ENCODE results near the gene KIN. TPM values are rescaled to one million over a fixed set of nuclear protein-coding genes. Genes with fewer than 3 reads are reported as not detected.
A peak's percentile ranks its signal among the peaks of the same experiment; 100 is the strongest.

The KIN gene
- polyA plus RNA-seq, 2 of the 4 experiments (the other 2 are of a cell fraction), result 8.3 to 19.0 TPM

GRCh38 chr10:7797582-7797981, 9.8 kb upstream of the KIN start:
- ChIA-PET CTCF (interaction anchor here (1.0 to 1.5 kb wide), 2 partner anchors 10 to 31 kb away, joined by 3 read pairs; partner anchors contain the start of genes ATP5F1C and KIN), POLR2A (interaction anchor here (2.4 to 3.5 kb wide), 2 partner anchors 9 to 21 kb away, joined by 18 to 25 read pairs; partner anchors contain the start of genes ATP5F1C, KIN and TAF3)
- no peak overlapping the region for H3K4me3 ChIP-seq
- TF ChIP-seq FOSL2 (IDR thresholded peaks at IDR 0.05), result no peak
- peak; percentile 51 for TF ChIP-seq FOSL2 (CRISPR knock-in tag; IDR thresholded peaks at IDR 0.05)
- TF ChIP-seq HOXB13 (CRISPR knock-in tag; IDR thresholded peaks at IDR 0.05; ENCODE audit: low read depth), result no peak
- no peak for TF ChIP-seq HDAC2 (IDR thresholded peaks at IDR 0.05)
- H3K4me1 ChIP-seq, result peaks cover 16% of the 10 kb centered on the region; the same call in 2 of the 3 replicates
- no peak overlapping the region for H3K4me2 ChIP-seq
- H3K27ac ChIP-seq, result no peak overlapping the region
- peak; percentile 36 for FAIRE-seq
- DNase-seq (ENCODE audit: low read depth in 1 of 2, low spot score in 1 of 2), result peak; percentile 25 to 42
- H3K9me3 ChIP-seq, result no peaks in the 10 kb centered on the region
- ATAC-seq, result peak; percentile 66 to 70; a peak in 4 of 6 replicates
- 62% methylated on average over 6 of the region's 6 CpGs for WGBS (ENCODE audit: missing lambda C conversion rate)

GRCh38 chr10:7795605-7796004, 7.8 kb upstream of the KIN start:
- ChIA-PET POLR2A (interaction anchor here (3.5 kb wide), 1 partner anchor 23 kb away, joined by 18 read pairs; the partner anchor contains the start of gene TAF3), CTCF (interaction anchor here (1.0 kb wide), 1 partner anchor 25 kb away, joined by 3 read pairs; no protein-coding TSS in a partner anchor)
- H3K4me1 ChIP-seq, result peaks cover 16% of the 10 kb centered on the region; the same call in 2 of the 3 replicates
- no peaks in the 10 kb centered on the region for H3K9me3 ChIP-seq
- no peak overlapping the region for H3K4me2 ChIP-seq
- FAIRE-seq, result no peak
- WGBS (ENCODE audit: missing lambda C conversion rate), result 93% methylated on average over 4 of the region's 4 CpGs
- ATAC-seq, result peak in 1 of 2 experiments; percentile 30; a peak in 1 of 6 replicates
- no peak overlapping the region for H3K27ac ChIP-seq
- no peak for TF ChIP-seq ESRRA (IDR thresholded peaks at IDR 0.05; ENCODE audit: borderline replicate concordance, low read length)
- TF ChIP-seq ZC3H11A (IDR thresholded peaks at IDR 0.05), result no peak
- TF ChIP-seq JUN (IDR thresholded peaks at IDR 0.05), result no peak
- no peak for TF ChIP-seq NPAS2 (CRISPR knock-in tag; IDR thresholded peaks at IDR 0.05; ENCODE audit: borderline replicate concordance)
- no peak for TF ChIP-seq HOXA7 (CRISPR knock-in tag; IDR thresholded peaks at IDR 0.05)
- TF ChIP-seq E2F6 (IDR thresholded peaks at IDR 0.05; ENCODE audit: borderline replicate concordance, low read depth), result no peak
- no peak for TF ChIP-seq HDAC2 (IDR thresholded peaks at IDR 0.05)
- no peak for TF ChIP-seq USF2 (IDR thresholded peaks at IDR 0.05)
- no peak for TF ChIP-seq RARB (CRISPR knock-in tag; IDR thresholded peaks at IDR 0.05)
- TF ChIP-seq MAX (IDR thresholded peaks at IDR 0.05), result no peak
- TF ChIP-seq CHD4 (IDR thresholded peaks at IDR 0.05; ENCODE audit: borderline replicate concordance), result no peak
- no peak for TF ChIP-seq FOSL2 (IDR thresholded peaks at IDR 0.05)
- TF ChIP-seq FOSL2 (CRISPR knock-in tag; IDR thresholded peaks at IDR 0.05), result no peak
- TF ChIP-seq FOXS1 (CRISPR knock-in tag; IDR thresholded peaks at IDR 0.05), result no peak
- no peak for TF ChIP-seq BHLHE40 (IDR thresholded peaks at IDR 0.05; ENCODE audit: low read depth, low read length)
- TF ChIP-seq KDM1A (IDR thresholded peaks at IDR 0.05; ENCODE audit: low read depth), result no peak
- no peak for TF ChIP-seq RCOR1 (IDR thresholded peaks at IDR 0.05; ENCODE audit: low read depth, low read length)
- no peak for TF ChIP-seq HOXB13 (CRISPR knock-in tag; IDR thresholded peaks at IDR 0.05; ENCODE audit: low read depth)
- DNase-seq (ENCODE audit: low read depth in 1 of 2, low spot score in 1 of 2), result no peak
- H3K4me3 ChIP-seq, result no peak overlapping the region

GRCh38 chr10:7794251-7795026, 6.6 kb upstream of the KIN start:
- Histone ChIP-seq H3K4me3 (no peak overlapping the region), H3K4me1 (peaks cover 24% of the 10 kb centered on the region), H3K27ac (no peak overlapping the region), H3K9me3 (no peaks in the 10 kb centered on the region), H3K4me2 (no peak overlapping the region)
- TF ChIP-seq SMC3 (IDR thresholded peaks at IDR 0.05), result no peak
- TF ChIP-seq ZC3H11A (IDR thresholded peaks at IDR 0.05), result no peak
- TF ChIP-seq POLR2A (IDR thresholded peaks at IDR 0.05; ENCODE audit: low read length), result no peak
- no peak for TF ChIP-seq KDM1A (IDR thresholded peaks at IDR 0.05; ENCODE audit: low read depth)
- no peak for TF ChIP-seq NR3C1 (IDR thresholded peaks at IDR 0.05)
- no peak for TF ChIP-seq JUN (IDR thresholded peaks at IDR 0.05)
- TF ChIP-seq HOXA7 (CRISPR knock-in tag; IDR thresholded peaks at IDR 0.05), result no peak
- TF ChIP-seq RARB (CRISPR knock-in tag; IDR thresholded peaks at IDR 0.05), result no peak
- TF ChIP-seq PHF8 (IDR thresholded peaks at IDR 0.05; ENCODE audit: borderline replicate concordance, low read depth), result no peak
- TF ChIP-seq KDM5A (IDR thresholded peaks at IDR 0.05), result no peak
- no peak for TF ChIP-seq CTCF (IDR thresholded peaks at IDR 0.05)
- TF ChIP-seq CHD2 (IDR thresholded peaks at IDR 0.05; ENCODE audit: low read length, partially characterized antibody), result no peak
- WGBS (ENCODE audit: missing lambda C conversion rate), result 81% methylated on average over 4 of the region's 4 CpGs
- ChIA-PET POLR2A (no interaction called here), CTCF (interaction anchor here (3.4 kb wide), 1 partner anchor 107 kb away, joined by 8 read pairs; no protein-coding TSS in a partner anchor)
- FAIRE-seq (no peak), DNase-seq (ENCODE audit: low read depth in 1 of 2, low spot score in 1 of 2) (no peak), ATAC-seq (no peak)
